Activated CD4-positive, alpha-beta T cell treated with anti-CD3 and anti-CD28 coated beads, Interleukin-10, Interleukin-2, amounts not matched to agents 100 ng/mL and 50 ng/mL, durations not matched to agents 16 hours and 8 hours (primary cell): Measurements from ENCODE around the gene RETSAT.

Experiments
- DNase-seq: peaks from one replicate; pipeline ENCODE4 v3.0.0-alpha.2; 2020

Gene RETSAT

DNA sequence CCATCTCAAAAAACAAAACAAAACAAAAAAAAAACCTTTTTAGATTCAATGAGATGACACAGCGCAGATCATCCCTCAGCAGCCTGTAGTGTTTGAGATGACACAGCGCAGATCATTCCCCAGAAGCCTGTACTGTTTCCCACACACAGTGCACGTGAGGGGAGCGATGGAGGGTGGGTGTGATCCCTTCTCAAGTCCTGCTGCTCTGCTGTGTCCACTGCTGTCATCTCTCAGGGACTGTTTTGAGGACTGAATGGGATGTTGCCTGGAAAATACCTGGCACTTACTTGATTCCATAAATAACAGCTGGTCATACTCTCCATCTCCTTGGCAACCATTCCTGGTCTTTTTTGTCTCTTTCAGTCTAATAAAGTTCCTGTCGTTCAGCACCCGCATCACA is 52.2 kb downstream of the RETSAT start:
- DNase-seq, result no peak
